Measurements from ENCODE around the gene MAPKAPK2. TPM values are rescaled to one million over a fixed set of nuclear protein-coding genes. Genes with fewer than 3 reads are reported as not detected.

MAPKAPK2 gene
- polyA plus RNA-seq, 1 donor (not counting 4 experiments of a cell fraction or from before 2014, with no cell fraction given) = 41.5 TPM

- Histone ChIP-seq H3K4me3 (ENCODE audit: control insufficient read depth in 2 of 3, extremely low read depth in 1 of 3, insufficient read depth in 2 of 3, low read depth in 1 of 3, low read length in 3 of 3) (no peak overlapping the region), H3K4me1 (ENCODE audit: control insufficient read depth, extremely low read depth, insufficient read depth, low read length) (peaks cover 8% of the 10 kb centered on the region), H4K20me1 (ENCODE audit: control insufficient read depth, extremely low read depth, insufficient read depth, low read length) (no peaks in the 10 kb centered on the region), H3K4me2 (ENCODE audit: control insufficient read depth, extremely low read depth, insufficient read depth, low read depth, low read length) (no peak overlapping the region), H2AFZ (ENCODE audit: control insufficient read depth, low read length) (no peak overlapping the region), H3K9me3 (ENCODE audit: control insufficient read depth, low read depth, low read length) (no peaks in the 10 kb centered on the region), H3K9ac (ENCODE audit: control insufficient read depth, extremely low read depth, insufficient read depth, low read length) (no peak overlapping the region), H3K36me3 (ENCODE audit: control insufficient read depth in 2 of 2, extremely low read depth in 1 of 2, insufficient read depth in 2 of 2, low read length in 2 of 2) (peaks cover 3 to 32% of the 10 kb centered on the region in 2 experiments), H3K27me3 (ENCODE audit: control insufficient read depth, extremely low read depth, insufficient read depth, low read length) (no peaks in the 10 kb centered on the region), H3K79me2 (ENCODE audit: control insufficient read depth, insufficient read depth, low read length) (no peaks in the 10 kb centered on the region), H3K27ac (ENCODE audit: control insufficient read depth, insufficient read depth, low read length) (no peak overlapping the region), H3K9me1 (ENCODE audit: control insufficient read depth, extremely low read depth, insufficient read depth, low read length) (peaks cover 4% of the 10 kb centered on the region)
- no peak for DNase-seq (ENCODE audit: low read depth, low spot score)
- no peak for TF ChIP-seq CTCF (optimal IDR thresholded peaks at IDR 0.05 in 1 of 3, IDR thresholded peaks at IDR 0.05 in 1 of 3, conservative IDR thresholded peaks at IDR 0.05 in 1 of 3; ENCODE audit: extremely low read depth in 1 of 3, insufficient read depth in 2 of 3, low read length in 3 of 3)
- TF ChIP-seq EZH2 (IDR thresholded peaks at IDR 0.05; ENCODE audit: low read length) = no peak
- no peak for FAIRE-seq
- dilution Hi-C loops (cut with MboI; ENCODE audit: extremely low pct_ligation_motif_present, low sequenced_read_pairs) = no loop called here
Measured at GRCh38 chr1:206649261-206649921, 35.3 kb upstream of the MAPKAPK2 start.

GRCh38 chr1:206651014-206651413 is 33.7 kb upstream of the MAPKAPK2 start:
- Histone ChIP-seq H3K4me1 (ENCODE audit: control insufficient read depth, extremely low read depth, insufficient read depth, low read length) (peaks cover 8% of the 10 kb centered on the region), H3K4me2 (ENCODE audit: control insufficient read depth, extremely low read depth, insufficient read depth, low read depth, low read length) (no peak overlapping the region), H3K79me2 (ENCODE audit: control insufficient read depth, insufficient read depth, low read length) (no peaks in the 10 kb centered on the region), H3K9me3 (ENCODE audit: control insufficient read depth, low read depth, low read length) (no peaks in the 10 kb centered on the region), H4K20me1 (ENCODE audit: control insufficient read depth, extremely low read depth, insufficient read depth, low read length) (no peaks in the 10 kb centered on the region), H2AFZ (ENCODE audit: control insufficient read depth, low read length) (no peak overlapping the region), H3K36me3 (ENCODE audit: control insufficient read depth in 2 of 2, extremely low read depth in 1 of 2, insufficient read depth in 2 of 2, low read length in 2 of 2) (peaks cover 3 to 32% of the 10 kb centered on the region in 2 experiments), H3K9me1 (ENCODE audit: control insufficient read depth, extremely low read depth, insufficient read depth, low read length) (peaks cover 4% of the 10 kb centered on the region), H3K4me3 (ENCODE audit: control insufficient read depth in 2 of 3, extremely low read depth in 1 of 3, insufficient read depth in 2 of 3, low read depth in 1 of 3, low read length in 3 of 3) (no peak overlapping the region), H3K27me3 (ENCODE audit: control insufficient read depth, extremely low read depth, insufficient read depth, low read length) (no peaks in the 10 kb centered on the region), H3K9ac (ENCODE audit: control insufficient read depth, extremely low read depth, insufficient read depth, low read length) (no peak overlapping the region), H3K27ac (ENCODE audit: control insufficient read depth, insufficient read depth, low read length) (no peak overlapping the region)
- FAIRE-seq = no peak
- dilution Hi-C loops (cut with MboI; ENCODE audit: extremely low pct_ligation_motif_present, low sequenced_read_pairs) = no loop called here
- no peak for TF ChIP-seq EZH2 (IDR thresholded peaks at IDR 0.05; ENCODE audit: low read length)
- no peak for TF ChIP-seq CTCF (optimal IDR thresholded peaks at IDR 0.05 in 1 of 3, IDR thresholded peaks at IDR 0.05 in 1 of 3, conservative IDR thresholded peaks at IDR 0.05 in 1 of 3; ENCODE audit: extremely low read depth in 1 of 3, insufficient read depth in 2 of 3, low read length in 3 of 3)
- no peak for DNase-seq (ENCODE audit: low read depth, low spot score)
